GM21390 (cell line): ENCODE data around the gene MAP1LC3C.

Source experiments
- ATAC-seq: cut with Tn5 transposase; IDR thresholded peaks from one replicate; pipeline ENCODE4 v1.9.1; 2021; ENCODE audit not compliant: unreplicated experiment

The MAP1LC3C gene

GRCh38 chr1:241999026-241999425 is at the start of gene MAP1LC3C:
Gene MAP1LC3C (minus strand): TSS chr1:241999098. CDS start chr1:241999008, 90 bp downstream.
- no peak for ATAC-seq

GRCh38 chr1:242043165-242043564 is 44.3 kb upstream of the MAP1LC3C start:
- ATAC-seq = no peak

- ATAC-seq = no peak
Measured at GRCh38 chr1:242034392-242034791, 35.5 kb upstream of the MAP1LC3C start.

- no peak for ATAC-seq
Measured at GRCh38 chr1:242033447-242033846, 34.5 kb upstream of the MAP1LC3C start.

- no peak for ATAC-seq
Measured at GRCh38 chr1:242030071-242030470, 31.2 kb upstream of the MAP1LC3C start.

- no peak for ATAC-seq
Measured at GRCh38 chr1:242025681-242026080, 26.8 kb upstream of the MAP1LC3C start.

- no peak for ATAC-seq
Measured at GRCh38 chr1:242023805-242024204, 24.9 kb upstream of the MAP1LC3C start.

- no peak for ATAC-seq
Measured at GRCh38 chr1:242019018-242019417, 20.1 kb upstream of the MAP1LC3C start.

GRCh38 chr1:242017580-242018233 is 18.8 kb upstream of the MAP1LC3C start:
- peak; percentile 84 for ATAC-seq

GRCh38 chr1:242016479-242016878 is 17.6 kb upstream of the MAP1LC3C start:
- no peak for ATAC-seq

- ATAC-seq = no peak
Measured at GRCh38 chr1:242011894-242012660, 13.2 kb upstream of the MAP1LC3C start.

GRCh38 chr1:242008826-242009495 is 10.1 kb upstream of the MAP1LC3C start:
- ATAC-seq = no peak

GRCh38 chr1:242006976-242007375 is 8.1 kb upstream of the MAP1LC3C start:
- ATAC-seq = no peak

- no peak for ATAC-seq
Measured at GRCh38 chr1:242005866-242006535, 7.1 kb upstream of the MAP1LC3C start.

GRCh38 chr1:242004751-242005495 is 6.0 kb upstream of the MAP1LC3C start:
- ATAC-seq = no peak

GRCh38 chr1:242002510-242002909 is 3.6 kb upstream of the MAP1LC3C start:
- no peak for ATAC-seq

GRCh38 chr1:242002072-242002471 is 3.2 kb upstream of the MAP1LC3C start:
- ATAC-seq = no peak

- no peak for ATAC-seq
Measured at GRCh38 chr1:242000434-242000833, 1.5 kb upstream of the MAP1LC3C start.

- peak; percentile 76 for ATAC-seq
Measured at GRCh38 chr1:241998412-241998921, 431 bp downstream of the MAP1LC3C start.

- no peak for ATAC-seq
Measured at GRCh38 chr1:241997401-241997998, 1.4 kb downstream of the MAP1LC3C start.
